AG04449 (cell line): ENCODE data around the gene PAQR3.
A peak's percentile ranks its signal among the peaks of the same experiment; 100 is the strongest.

Source experiments
- CTCF ChIA-PET: fragments of 350-600 bp; formaldehyde crosslinking; extraction: SDS; loops from one replicate; lab custom pipeline; 2021; ENCODE audit warnings: antibody characterized with exemption; lab: Yijun Ruan, JAX
- POLR2A ChIA-PET: fragments of 400-600, 350-600 bp; formaldehyde crosslinking; extraction: SDS; loops from one replicate; lab custom pipeline; 2020; ENCODE audit warnings: antibody characterized with exemption, inconsistent platforms; lab: Yijun Ruan, JAX
- DNase-seq: peaks from one replicate; pipeline ENCODE4 v3.0.0-alpha.2; 2010; ENCODE audit warnings: low read depth, low spot score
- H3K4me3 ChIP-seq: 2 replicates; pipeline ENCODE4 v1.5.1; 2011; ENCODE audit warnings: low read depth, mild to moderate bottlenecking, control low read depth, low read length
- TF ChIP-seq, protein P1 (sequence below): IDR thresholded peaks from one replicate; pipeline ENCODE4 v1.5.1; 2011; ENCODE audit warnings: mild to moderate bottlenecking, moderate library complexity, low read length, control low read depth, inconsistent platforms; ENCODE audit not compliant: insufficient read depth; ENCODE audit errors: missing control alignments

The PAQR3 gene

DNA sequence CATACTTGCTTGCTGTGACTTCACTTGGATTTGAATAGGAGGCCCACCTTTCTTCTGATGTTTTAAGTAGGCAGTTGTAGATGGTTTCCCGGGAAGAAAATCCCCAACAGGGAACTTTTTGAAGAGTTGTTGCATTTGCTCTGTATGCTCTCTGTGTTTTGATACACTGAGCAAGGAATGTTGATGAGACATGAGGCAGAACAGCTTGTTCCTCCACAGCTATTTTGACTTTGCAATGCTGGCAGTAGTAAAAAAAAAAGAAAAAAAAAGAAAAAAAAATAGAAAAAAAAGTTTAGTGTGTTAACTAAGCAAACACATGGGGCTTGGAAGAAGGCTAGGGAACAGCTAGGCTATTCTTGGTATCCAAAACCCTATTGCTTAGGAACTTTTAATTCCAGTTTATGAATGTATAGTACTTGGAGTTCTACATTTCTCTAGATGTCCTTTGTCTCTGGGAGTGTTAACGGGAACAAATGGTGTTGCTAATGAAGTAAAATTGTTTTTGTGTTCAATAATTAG is 23.4 kb upstream of the PAQR3 start:
- ChIA-PET CTCF (interaction anchor here (4.2 kb wide), 1 partner anchor 9 kb away, joined by 36 read pairs; no protein-coding TSS in a partner anchor), POLR2A (no interaction called here)
- H3K4me3 ChIP-seq: no peak overlapping the region
- DNase-seq: peak; percentile 7
- TF ChIP-seq, protein P1, sequence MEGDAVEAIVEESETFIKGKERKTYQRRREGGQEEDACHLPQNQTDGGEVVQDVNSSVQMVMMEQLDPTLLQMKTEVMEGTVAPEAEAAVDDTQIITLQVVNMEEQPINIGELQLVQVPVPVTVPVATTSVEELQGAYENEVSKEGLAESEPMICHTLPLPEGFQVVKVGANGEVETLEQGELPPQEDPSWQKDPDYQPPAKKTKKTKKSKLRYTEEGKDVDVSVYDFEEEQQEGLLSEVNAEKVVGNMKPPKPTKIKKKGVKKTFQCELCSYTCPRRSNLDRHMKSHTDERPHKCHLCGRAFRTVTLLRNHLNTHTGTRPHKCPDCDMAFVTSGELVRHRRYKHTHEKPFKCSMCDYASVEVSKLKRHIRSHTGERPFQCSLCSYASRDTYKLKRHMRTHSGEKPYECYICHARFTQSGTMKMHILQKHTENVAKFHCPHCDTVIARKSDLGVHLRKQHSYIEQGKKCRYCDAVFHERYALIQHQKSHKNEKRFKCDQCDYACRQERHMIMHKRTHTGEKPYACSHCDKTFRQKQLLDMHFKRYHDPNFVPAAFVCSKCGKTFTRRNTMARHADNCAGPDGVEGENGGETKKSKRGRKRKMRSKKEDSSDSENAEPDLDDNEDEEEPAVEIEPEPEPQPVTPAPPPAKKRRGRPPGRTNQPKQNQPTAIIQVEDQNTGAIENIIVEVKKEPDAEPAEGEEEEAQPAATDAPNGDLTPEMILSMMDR: no peak

DNA sequence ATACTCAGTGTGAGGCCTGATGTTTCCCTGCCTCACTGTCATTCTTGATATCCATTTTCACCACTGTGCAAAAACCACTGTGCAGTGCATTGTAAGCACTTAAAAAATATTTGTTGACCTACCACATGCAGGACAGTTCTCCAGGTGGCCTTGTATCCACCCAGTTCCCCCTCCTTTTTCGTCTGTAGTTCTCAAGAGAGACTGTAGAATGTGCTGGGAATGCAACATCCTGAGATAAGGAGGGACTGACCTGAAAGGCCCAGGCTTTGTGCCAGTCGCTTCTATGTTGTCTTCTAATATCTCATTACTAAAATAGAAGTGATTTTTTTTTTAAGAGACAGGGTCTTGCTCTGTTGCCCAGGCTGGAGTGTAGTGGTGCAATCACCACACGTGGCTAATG is 21.7 kb upstream of the PAQR3 start:
- ChIA-PET POLR2A (no interaction called here), CTCF (no interaction called here)
- DNase-seq: no peak
- TF ChIP-seq, protein P1: no peak
- H3K4me3 ChIP-seq: no peak overlapping the region

- TF ChIP-seq, protein P1: no peak
- ChIA-PET POLR2A (no interaction called here), CTCF (no interaction called here)
- DNase-seq: no peak
- no peak overlapping the region for H3K4me3 ChIP-seq
Measured at GRCh38 chr4:78956975-78957374, 17.7 kb upstream of the PAQR3 start.

- TF ChIP-seq, protein P1: no peak
- POLR2A ChIA-PET: no interaction called here
- CTCF ChIA-PET: interaction anchor here (0.6 to 4.4 kb wide), 14 partner anchors 9 to 1266 kb away, joined by 3 to 36 read pairs (median 10); partner anchors contain the start of gene PAQR3
- no peak overlapping the region for H3K4me3 ChIP-seq
- DNase-seq: no peak
Measured at GRCh38 chr4:78953769-78954666, 14.8 kb upstream of the PAQR3 start.

DNA sequence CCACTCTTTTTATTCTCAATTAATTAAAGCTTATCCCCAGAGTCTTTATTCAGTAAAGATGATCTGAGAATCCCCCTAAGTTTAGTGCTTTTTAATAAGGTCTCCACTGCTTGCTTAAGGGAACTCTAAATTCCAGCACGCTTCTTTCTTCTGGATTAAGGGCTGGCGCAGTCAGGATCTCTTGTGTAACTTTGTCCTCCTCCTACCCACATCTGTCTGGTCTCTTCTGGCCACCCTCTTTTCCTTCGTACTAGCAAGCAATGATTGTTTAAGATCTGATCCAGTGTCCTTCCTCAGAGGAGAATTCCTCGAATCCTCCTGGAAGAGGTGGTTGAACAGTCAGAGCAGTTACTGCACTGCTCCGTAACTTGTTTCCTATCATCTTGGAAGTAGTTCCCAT is 14.0 kb upstream of the PAQR3 start:
- CTCF ChIA-PET: interaction anchor here (0.8 to 4.4 kb wide), 21 partner anchors 10 to 1409 kb away, joined by 3 to 36 read pairs (median 6); partner anchors contain the start of gene PAQR3
- DNase-seq: no peak
- no peak overlapping the region for H3K4me3 ChIP-seq
- POLR2A ChIA-PET: no interaction called here
- TF ChIP-seq, protein P1: no peak

DNA sequence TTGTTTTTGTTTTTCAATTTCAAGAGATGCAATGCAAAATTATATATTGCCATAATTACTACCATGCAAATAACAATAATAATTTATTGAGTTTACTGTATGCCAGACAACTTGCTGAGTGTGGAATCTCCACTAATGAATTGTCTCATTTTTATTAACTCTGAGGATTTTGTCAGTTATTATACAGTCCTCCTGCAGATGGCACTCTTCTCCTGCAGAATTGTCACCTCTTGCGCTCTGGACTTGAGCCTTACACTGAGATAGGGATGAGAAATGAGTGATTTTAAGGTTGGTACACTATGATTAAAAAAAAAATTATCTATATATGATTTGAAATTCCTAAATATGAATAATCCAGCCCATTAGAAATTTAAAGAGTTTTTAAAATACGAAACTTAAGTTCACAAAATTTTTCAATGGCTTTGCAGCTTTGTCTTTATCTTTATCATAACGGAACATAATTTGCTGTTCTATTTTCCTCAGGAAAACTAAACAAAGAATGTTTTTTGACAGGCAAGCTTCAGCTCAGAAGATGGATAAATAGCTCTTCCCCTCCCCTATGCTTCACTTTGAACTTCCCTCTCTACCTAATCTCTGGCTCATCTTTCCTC is 12.7 kb upstream of the PAQR3 start:
- ChIA-PET CTCF (interaction anchor here (0.7 to 4.4 kb wide), 24 partner anchors 9 to 1410 kb away, joined by 3 to 36 read pairs (median 6); partner anchors contain the start of gene PAQR3), POLR2A (no interaction called here)
- TF ChIP-seq, protein P1: peak; percentile 60
- no peak overlapping the region for H3K4me3 ChIP-seq
- no peak for DNase-seq
